PFSK-1 (cell line): Measurements from ENCODE around the gene ZNF180.

ENCODE experiments used
- TAF1 ChIP-seq: IDR thresholded peaks from 2 replicates; pipeline ENCODE4 v1.6.1; 2012; ENCODE audit warnings: low read length, control low read depth, borderline replicate concordance; ENCODE audit not compliant: insufficient read depth
- TF ChIP-seq, protein P1 (sequence below), 2 experiments: IDR thresholded peaks; 2 replicates each; pipeline versions ENCODE4 v1.6.1 to v1.8.0; 2011 to 2012; ENCODE audit warnings: low read depth in 2 of 2, low read length in 2 of 2, control low read depth in 1 of 2, inconsistent platforms in 1 of 2, mild to moderate bottlenecking in 1 of 2, moderate library complexity in 1 of 2; ENCODE audit not compliant: insufficient read depth in 1 of 2

GRCh38 chr19:44455100-44455499, 45.2 kb downstream of the ZNF180 start:
- TF ChIP-seq, protein P1, sequence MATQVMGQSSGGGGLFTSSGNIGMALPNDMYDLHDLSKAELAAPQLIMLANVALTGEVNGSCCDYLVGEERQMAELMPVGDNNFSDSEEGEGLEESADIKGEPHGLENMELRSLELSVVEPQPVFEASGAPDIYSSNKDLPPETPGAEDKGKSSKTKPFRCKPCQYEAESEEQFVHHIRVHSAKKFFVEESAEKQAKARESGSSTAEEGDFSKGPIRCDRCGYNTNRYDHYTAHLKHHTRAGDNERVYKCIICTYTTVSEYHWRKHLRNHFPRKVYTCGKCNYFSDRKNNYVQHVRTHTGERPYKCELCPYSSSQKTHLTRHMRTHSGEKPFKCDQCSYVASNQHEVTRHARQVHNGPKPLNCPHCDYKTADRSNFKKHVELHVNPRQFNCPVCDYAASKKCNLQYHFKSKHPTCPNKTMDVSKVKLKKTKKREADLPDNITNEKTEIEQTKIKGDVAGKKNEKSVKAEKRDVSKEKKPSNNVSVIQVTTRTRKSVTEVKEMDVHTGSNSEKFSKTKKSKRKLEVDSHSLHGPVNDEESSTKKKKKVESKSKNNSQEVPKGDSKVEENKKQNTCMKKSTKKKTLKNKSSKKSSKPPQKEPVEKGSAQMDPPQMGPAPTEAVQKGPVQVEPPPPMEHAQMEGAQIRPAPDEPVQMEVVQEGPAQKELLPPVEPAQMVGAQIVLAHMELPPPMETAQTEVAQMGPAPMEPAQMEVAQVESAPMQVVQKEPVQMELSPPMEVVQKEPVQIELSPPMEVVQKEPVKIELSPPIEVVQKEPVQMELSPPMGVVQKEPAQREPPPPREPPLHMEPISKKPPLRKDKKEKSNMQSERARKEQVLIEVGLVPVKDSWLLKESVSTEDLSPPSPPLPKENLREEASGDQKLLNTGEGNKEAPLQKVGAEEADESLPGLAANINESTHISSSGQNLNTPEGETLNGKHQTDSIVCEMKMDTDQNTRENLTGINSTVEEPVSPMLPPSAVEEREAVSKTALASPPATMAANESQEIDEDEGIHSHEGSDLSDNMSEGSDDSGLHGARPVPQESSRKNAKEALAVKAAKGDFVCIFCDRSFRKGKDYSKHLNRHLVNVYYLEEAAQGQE (IDR thresholded peaks at IDR 0.05; ENCODE audit: insufficient read depth in 1 of 2, low read depth in 2 of 2, low read length in 2 of 2) = no peak
- no peak for TF ChIP-seq TAF1
